GM19328 (cell line): ENCODE measurements around the gene PCYT2.

Experiments used
- ATAC-seq: cut with Tn5 transposase; IDR thresholded peaks from one replicate; pipeline ENCODE4 v1.9.1; 2021; ENCODE audit warnings: mild to moderate bottlenecking, moderate library complexity; ENCODE audit not compliant: unreplicated experiment

The PCYT2 gene

GRCh38 chr17:81858967-81859905, 52.0 kb downstream of the PCYT2 start:
- ATAC-seq, result no peak

GRCh38 chr17:81858170-81858966, 52.8 kb downstream of the PCYT2 start:
- no peak for ATAC-seq

DNA sequence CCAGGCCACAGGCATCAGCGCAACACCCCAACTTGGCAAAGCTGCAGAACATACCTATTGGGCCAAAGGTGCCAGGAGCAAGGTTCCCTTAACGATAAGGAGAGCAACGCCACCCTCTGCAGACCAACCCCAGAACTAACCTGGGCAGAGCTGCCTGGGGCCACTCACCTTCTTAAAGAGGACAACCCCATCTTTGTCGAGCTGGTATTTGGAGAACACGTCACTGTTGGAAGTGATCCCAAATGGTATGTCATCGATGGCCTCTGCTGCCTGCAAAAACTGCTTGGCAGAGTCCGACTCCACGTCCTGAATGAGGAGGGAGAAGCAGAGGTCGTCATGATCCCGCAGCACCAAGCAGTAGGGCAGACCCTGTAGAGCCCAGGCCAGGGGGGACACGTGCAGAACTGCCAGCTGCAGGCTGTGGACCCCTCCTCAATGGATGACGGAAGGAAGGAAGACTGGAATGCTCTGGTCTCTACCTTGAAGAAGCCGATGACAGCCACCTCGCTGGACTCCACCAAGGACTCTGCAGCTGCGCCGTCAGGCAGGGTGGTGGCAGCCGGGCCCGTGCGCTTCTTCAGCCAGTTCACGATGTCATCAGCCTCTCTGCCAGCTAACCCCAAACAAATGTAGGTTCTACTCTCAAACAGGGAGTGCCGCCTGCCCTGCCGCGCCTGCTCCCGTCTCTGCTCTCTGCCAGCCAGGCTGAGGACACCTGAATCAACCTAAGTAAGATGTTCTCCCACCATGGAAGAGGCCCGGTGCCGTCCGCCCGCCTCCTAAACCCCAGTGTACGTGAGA, 56.0 kb downstream of the PCYT2 start:
- ATAC-seq, result no peak

GRCh38 chr17:81852237-81852636, 59.0 kb downstream of the PCYT2 start:
- ATAC-seq, result no peak

DNA sequence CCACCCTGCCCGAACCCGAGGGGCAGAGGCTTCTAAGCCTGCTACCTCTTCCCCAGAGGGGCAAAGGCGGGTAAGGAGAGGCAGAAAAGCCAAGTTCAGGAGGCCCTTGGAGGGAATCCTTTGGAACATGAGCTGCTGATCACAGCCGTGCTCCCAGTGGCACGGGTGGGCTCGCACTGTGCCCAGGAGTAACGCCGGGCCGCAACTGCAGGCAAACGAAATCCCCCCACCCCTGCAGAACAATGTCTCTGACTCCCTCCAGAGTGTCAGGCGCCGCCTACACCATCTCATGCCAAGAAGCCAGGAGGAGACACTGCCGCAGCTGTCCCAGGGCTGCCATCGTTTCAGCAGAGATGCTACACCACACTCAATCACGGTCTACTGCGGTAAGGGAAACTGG, 59.8 kb downstream of the PCYT2 start:
- no peak for ATAC-seq
